ENCODE measurements around the gene CHST9.

DNA sequence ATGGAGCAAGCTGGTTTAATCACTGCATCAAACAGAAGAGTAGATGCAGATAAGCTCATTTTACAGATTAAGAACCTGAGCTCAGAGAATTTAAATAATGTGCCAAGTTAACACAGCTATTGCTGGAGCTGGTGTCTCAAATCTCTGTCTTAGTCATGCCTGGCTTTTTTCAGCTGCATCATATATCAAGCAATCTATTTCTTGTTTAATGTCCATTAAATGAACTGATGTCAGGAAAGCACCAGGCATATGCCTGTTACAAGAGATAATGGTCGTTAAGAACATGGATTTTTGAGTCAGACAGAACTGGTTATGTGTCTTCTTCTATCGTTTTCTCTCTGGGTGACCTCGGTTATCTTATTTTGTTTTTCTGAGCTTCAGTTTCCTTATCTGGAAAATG is 259.8 kb downstream of the CHST9 start:
- no peak for TF ChIP-seq CTCF (IDR thresholded peaks at IDR 0.05; ENCODE audit: low read length)
- TF ChIP-seq EZH2 (IDR thresholded peaks at IDR 0.05; ENCODE audit: borderline replicate concordance, low read length) = no peak

Data from OCI-LY1 (cell line).